ENCODE results near the gene UCMA. TPM values are rescaled to one million over a fixed set of nuclear protein-coding genes. Genes with fewer than 3 reads are reported as not detected.

Gene UCMA
- total and polyA plus RNA-seq, 4 donors: not detected

DNA sequence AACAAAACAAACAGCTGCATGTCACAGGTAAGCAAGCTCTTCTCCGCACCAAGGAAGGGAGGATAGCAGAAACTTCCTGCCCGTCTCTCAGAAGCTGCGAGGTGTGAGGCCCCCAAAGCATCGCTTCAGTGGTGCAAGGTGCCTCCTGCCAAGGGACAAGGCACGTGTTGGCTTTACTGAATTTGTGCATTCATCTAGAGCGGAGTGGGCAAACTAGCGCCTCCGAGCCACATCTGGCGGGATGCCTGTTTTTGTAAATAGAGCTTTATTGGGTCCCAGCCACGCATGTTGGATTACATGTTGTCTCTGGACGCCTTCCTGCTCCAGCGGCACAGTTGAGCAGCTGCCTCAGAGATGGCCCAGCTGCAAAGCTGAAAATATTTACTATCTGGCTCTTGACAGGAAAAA, 38.0 kb upstream of the UCMA start:
- TF ChIP-seq NR2F2 (IDR thresholded peaks at IDR 0.05) (no peak), FOXA2 (IDR thresholded peaks at IDR 0.05) (peak; percentile 78), GABPA (IDR thresholded peaks at IDR 0.05 in 1 of 2, conservative IDR thresholded peaks at IDR 0.05 in 1 of 2) (no peak), FOXA1 (IDR thresholded peaks at IDR 0.05) (no peak), RXRA (IDR thresholded peaks at IDR 0.05) (peak in 1 of 2 donors; percentile 68), RAD21 (IDR thresholded peaks at IDR 0.05) (peak in 1 of 2 donors; percentile 57), YY1 (IDR thresholded peaks at IDR 0.05) (peak; percentile 71), EGR1 (IDR thresholded peaks at IDR 0.05; ENCODE audit: low read depth in 2 of 2) (no peak), HNF4G (IDR thresholded peaks at IDR 0.05) (no peak), JUND (IDR thresholded peaks at IDR 0.05) (peak; percentile 9 to 26), TAF1 (conservative IDR thresholded peaks at IDR 0.05) (peak; percentile 33), HNF4A (conservative IDR thresholded peaks at IDR 0.05) (peak in 1 of 2 donors; percentile 62), SP1 (IDR thresholded peaks at IDR 0.05) (peak; percentile 38)
- TF ChIP-seq, protein P1, sequence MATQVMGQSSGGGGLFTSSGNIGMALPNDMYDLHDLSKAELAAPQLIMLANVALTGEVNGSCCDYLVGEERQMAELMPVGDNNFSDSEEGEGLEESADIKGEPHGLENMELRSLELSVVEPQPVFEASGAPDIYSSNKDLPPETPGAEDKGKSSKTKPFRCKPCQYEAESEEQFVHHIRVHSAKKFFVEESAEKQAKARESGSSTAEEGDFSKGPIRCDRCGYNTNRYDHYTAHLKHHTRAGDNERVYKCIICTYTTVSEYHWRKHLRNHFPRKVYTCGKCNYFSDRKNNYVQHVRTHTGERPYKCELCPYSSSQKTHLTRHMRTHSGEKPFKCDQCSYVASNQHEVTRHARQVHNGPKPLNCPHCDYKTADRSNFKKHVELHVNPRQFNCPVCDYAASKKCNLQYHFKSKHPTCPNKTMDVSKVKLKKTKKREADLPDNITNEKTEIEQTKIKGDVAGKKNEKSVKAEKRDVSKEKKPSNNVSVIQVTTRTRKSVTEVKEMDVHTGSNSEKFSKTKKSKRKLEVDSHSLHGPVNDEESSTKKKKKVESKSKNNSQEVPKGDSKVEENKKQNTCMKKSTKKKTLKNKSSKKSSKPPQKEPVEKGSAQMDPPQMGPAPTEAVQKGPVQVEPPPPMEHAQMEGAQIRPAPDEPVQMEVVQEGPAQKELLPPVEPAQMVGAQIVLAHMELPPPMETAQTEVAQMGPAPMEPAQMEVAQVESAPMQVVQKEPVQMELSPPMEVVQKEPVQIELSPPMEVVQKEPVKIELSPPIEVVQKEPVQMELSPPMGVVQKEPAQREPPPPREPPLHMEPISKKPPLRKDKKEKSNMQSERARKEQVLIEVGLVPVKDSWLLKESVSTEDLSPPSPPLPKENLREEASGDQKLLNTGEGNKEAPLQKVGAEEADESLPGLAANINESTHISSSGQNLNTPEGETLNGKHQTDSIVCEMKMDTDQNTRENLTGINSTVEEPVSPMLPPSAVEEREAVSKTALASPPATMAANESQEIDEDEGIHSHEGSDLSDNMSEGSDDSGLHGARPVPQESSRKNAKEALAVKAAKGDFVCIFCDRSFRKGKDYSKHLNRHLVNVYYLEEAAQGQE (IDR thresholded peaks at IDR 0.05): peak; percentile 35
- TF ChIP-seq, protein P2, sequence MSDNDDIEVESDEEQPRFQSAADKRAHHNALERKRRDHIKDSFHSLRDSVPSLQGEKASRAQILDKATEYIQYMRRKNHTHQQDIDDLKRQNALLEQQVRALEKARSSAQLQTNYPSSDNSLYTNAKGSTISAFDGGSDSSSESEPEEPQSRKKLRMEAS (IDR thresholded peaks at IDR 0.05): peak; percentile 63
- TF ChIP-seq, protein P3, sequence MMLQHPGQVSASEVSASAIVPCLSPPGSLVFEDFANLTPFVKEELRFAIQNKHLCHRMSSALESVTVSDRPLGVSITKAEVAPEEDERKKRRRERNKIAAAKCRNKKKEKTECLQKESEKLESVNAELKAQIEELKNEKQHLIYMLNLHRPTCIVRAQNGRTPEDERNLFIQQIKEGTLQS (IDR thresholded peaks at IDR 0.05): no peak
- TF ChIP-seq, protein P4, sequence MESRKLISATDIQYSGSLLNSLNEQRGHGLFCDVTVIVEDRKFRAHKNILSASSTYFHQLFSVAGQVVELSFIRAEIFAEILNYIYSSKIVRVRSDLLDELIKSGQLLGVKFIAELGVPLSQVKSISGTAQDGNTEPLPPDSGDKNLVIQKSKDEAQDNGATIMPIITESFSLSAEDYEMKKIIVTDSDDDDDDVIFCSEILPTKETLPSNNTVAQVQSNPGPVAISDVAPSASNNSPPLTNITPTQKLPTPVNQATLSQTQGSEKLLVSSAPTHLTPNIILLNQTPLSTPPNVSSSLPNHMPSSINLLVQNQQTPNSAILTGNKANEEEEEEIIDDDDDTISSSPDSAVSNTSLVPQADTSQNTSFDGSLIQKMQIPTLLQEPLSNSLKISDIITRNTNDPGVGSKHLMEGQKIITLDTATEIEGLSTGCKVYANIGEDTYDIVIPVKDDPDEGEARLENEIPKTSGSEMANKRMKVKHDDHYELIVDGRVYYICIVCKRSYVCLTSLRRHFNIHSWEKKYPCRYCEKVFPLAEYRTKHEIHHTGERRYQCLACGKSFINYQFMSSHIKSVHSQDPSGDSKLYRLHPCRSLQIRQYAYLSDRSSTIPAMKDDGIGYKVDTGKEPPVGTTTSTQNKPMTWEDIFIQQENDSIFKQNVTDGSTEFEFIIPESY (IDR thresholded peaks at IDR 0.05): no peak
- TF ChIP-seq, protein P5, sequence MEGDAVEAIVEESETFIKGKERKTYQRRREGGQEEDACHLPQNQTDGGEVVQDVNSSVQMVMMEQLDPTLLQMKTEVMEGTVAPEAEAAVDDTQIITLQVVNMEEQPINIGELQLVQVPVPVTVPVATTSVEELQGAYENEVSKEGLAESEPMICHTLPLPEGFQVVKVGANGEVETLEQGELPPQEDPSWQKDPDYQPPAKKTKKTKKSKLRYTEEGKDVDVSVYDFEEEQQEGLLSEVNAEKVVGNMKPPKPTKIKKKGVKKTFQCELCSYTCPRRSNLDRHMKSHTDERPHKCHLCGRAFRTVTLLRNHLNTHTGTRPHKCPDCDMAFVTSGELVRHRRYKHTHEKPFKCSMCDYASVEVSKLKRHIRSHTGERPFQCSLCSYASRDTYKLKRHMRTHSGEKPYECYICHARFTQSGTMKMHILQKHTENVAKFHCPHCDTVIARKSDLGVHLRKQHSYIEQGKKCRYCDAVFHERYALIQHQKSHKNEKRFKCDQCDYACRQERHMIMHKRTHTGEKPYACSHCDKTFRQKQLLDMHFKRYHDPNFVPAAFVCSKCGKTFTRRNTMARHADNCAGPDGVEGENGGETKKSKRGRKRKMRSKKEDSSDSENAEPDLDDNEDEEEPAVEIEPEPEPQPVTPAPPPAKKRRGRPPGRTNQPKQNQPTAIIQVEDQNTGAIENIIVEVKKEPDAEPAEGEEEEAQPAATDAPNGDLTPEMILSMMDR (IDR thresholded peaks at IDR 0.05; ENCODE audit: low read depth, low read length, missing input control): no peak
- no peak for DNase-seq (ENCODE audit: low spot score)
- 32% methylated on average over 12 of the region's 12 CpGs for WGBS
- Histone ChIP-seq H3K4me1 (ENCODE audit: control insufficient read depth in 4 of 4, insufficient read depth in 4 of 4, low read length in 3 of 4) (peaks cover 1 to 26% (median 16%) of the 10 kb centered on the region in 4 donors), H3K9ac (ENCODE audit: low read depth in 1 of 2, low read length in 2 of 2) (peak overlapping the region; percentile 33 to 59), H3K27me3 (ENCODE audit: control insufficient read depth in 4 of 4, insufficient read depth in 4 of 4, low read length in 3 of 4) (no peaks in the 10 kb centered on the region), H3K27ac (ENCODE audit: low read depth in 1 of 2, low read length in 2 of 2) (peak overlapping the region; percentile 86 to 89), H3K4me3 (ENCODE audit: low read depth in 1 of 3, low read length in 3 of 3) (peak overlapping the region; percentile 21 to 49 (median 29)), H3K36me3 (ENCODE audit: control insufficient read depth in 4 of 4, insufficient read depth in 3 of 4, low read depth in 1 of 4, low read length in 3 of 4) (no peaks in the 10 kb centered on the region), H3K9me3 (ENCODE audit: control insufficient read depth in 4 of 4, low read length in 3 of 4) (no peaks in the 10 kb centered on the region)

All from liver (tissue), 9 donors.